ENCODE measurements around the gene KIR2DL4. TPM values are rescaled to one million over a fixed set of nuclear protein-coding genes. Genes with fewer than 3 reads are reported as not detected.
"Not testable (repeated sequence)": the region's sequence is repeated elsewhere in the genome, so short reads cannot be mapped to it uniquely, and the experiment has no call there.

The KIR2DL4 gene
- total and polyA plus RNA-seq, 2 experiments from 2014 or later = not detected

GRCh38 chr19:54771018-54771960 lies 32.1 kb upstream of the KIR2DL4 start:
- H3F3A ChIP-seq (ENCODE audit: insufficient read depth); H3K4me3 ChIP-seq; H3K36me3 ChIP-seq (ENCODE audit: low read depth); in situ Hi-C loops (cut with MboI); H4K20me1 ChIP-seq (ENCODE audit: insufficient read depth); H3K4me2 ChIP-seq (ENCODE audit: unreplicated experiment); H3K79me2 ChIP-seq (ENCODE audit: insufficient read depth); H3K9ac ChIP-seq; H3K27me3 ChIP-seq (replicated peaks; ENCODE audit: insufficient read depth); H2AFZ ChIP-seq; H3K9me2 ChIP-seq (ENCODE audit: insufficient read depth); H3K4me1 ChIP-seq (ENCODE audit: insufficient read depth); DNase-seq; H3K9me3 ChIP-seq (ENCODE audit: low read depth); H3K27ac ChIP-seq: not testable (repeated sequence)
- WGBS, 2 experiments (ENCODE audit: low coverage in 1 of 2, low lambda C conversion rate in 2 of 2, missing lambda C conversion rate in 2 of 2) = 25 to 29% methylated on average over 14 of the region's 15 CpGs

DNA sequence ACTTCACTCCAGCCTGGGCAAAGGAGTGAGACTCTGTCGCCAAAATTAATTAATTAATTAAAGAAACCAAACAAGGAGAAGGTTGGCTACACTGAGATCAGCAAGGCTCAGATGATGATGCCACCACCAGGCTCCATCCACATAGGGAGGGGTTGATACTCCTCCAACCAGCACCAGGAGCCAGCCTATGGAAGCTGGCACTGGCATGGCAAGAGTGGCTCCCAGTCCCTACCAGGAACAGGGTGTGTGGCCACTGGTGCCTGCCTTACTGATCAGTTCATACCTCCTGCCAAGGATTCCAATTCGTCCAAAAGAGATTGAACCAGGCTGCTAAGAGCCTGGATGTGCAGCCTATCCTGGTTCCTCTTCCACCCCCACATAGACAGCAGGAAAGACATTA lies 30.7 kb upstream of the KIR2DL4 start:
- H3K4me1 ChIP-seq (ENCODE audit: insufficient read depth); H3K4me2 ChIP-seq (ENCODE audit: unreplicated experiment); H3K9me2 ChIP-seq (ENCODE audit: insufficient read depth); H3K9ac ChIP-seq; DNase-seq; H3K27me3 ChIP-seq (replicated peaks; ENCODE audit: insufficient read depth); H3K27ac ChIP-seq; in situ Hi-C loops (cut with MboI); H3K79me2 ChIP-seq (ENCODE audit: insufficient read depth); H2AFZ ChIP-seq; H3K9me3 ChIP-seq (ENCODE audit: low read depth); H3K4me3 ChIP-seq; H4K20me1 ChIP-seq (ENCODE audit: insufficient read depth); H3F3A ChIP-seq (ENCODE audit: insufficient read depth); H3K36me3 ChIP-seq (ENCODE audit: low read depth): not testable (repeated sequence)
- 4 to 11% methylated on average over 2 of the region's 2 CpGs for WGBS, 2 experiments (ENCODE audit: low coverage in 1 of 2, low lambda C conversion rate in 2 of 2, missing lambda C conversion rate in 2 of 2)

DNA sequence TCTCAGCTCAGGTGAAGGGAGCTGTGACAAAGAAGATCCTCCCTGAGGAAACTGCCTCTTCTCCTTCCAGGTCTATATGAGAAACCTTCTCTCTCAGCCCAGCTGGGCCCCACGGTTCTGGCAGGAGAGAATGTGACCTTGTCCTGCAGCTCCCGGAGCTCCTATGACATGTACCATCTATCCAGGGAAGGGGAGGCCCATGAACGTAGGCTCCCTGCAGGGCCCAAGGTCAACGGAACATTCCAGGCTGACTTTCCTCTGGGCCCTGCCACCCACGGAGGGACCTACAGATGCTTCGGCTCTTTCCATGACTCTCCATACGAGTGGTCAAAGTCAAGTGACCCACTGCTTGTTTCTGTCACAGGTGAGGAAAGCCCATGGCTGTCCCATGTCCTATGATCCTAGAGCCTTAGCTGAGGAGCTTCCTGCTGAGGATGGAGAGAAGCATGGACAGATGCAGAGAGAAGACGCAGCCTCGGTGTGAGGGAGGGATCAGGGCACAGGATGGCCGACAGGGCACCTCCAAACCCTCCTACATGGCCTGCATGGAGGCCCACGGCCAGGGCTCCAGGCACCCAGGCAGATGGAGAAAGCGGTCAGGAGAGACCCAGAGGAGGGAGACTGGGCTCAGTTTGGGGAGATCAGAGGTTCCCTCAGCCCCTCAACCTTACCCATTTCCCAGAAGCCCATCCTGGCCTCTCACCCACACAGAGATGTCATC lies 28.2 kb upstream of the KIR2DL4 start:
- H3K27me3 ChIP-seq (replicated peaks; ENCODE audit: insufficient read depth); H3K9ac ChIP-seq; H3K9me2 ChIP-seq (ENCODE audit: insufficient read depth); H2AFZ ChIP-seq; H3K36me3 ChIP-seq (ENCODE audit: low read depth); H3K4me1 ChIP-seq (ENCODE audit: insufficient read depth); in situ Hi-C loops (cut with MboI); H3K27ac ChIP-seq; DNase-seq; H3K9me3 ChIP-seq (ENCODE audit: low read depth); H3K79me2 ChIP-seq (ENCODE audit: insufficient read depth); H4K20me1 ChIP-seq (ENCODE audit: insufficient read depth); H3F3A ChIP-seq (ENCODE audit: insufficient read depth); H3K4me3 ChIP-seq; H3K4me2 ChIP-seq (ENCODE audit: unreplicated experiment): not testable (repeated sequence)
- 22 to 24% methylated on average over 12 of the region's 12 CpGs for WGBS, 2 experiments (ENCODE audit: low coverage in 1 of 2, low lambda C conversion rate in 2 of 2, missing lambda C conversion rate in 2 of 2)

- H3K4me2 ChIP-seq (ENCODE audit: unreplicated experiment); H4K20me1 ChIP-seq (ENCODE audit: insufficient read depth); H2AFZ ChIP-seq; H3K36me3 ChIP-seq (ENCODE audit: low read depth); H3K27ac ChIP-seq; H3K9ac ChIP-seq; H3K27me3 ChIP-seq (replicated peaks; ENCODE audit: insufficient read depth); in situ Hi-C loops (cut with MboI); H3K4me3 ChIP-seq; H3F3A ChIP-seq (ENCODE audit: insufficient read depth); H3K9me2 ChIP-seq (ENCODE audit: insufficient read depth); H3K79me2 ChIP-seq (ENCODE audit: insufficient read depth); DNase-seq; H3K9me3 ChIP-seq (ENCODE audit: low read depth); H3K4me1 ChIP-seq (ENCODE audit: insufficient read depth): not testable (repeated sequence)
- WGBS, 2 experiments (ENCODE audit: low coverage in 1 of 2, low lambda C conversion rate in 2 of 2, missing lambda C conversion rate in 2 of 2) = 47 to 49% methylated on average over 8 of the region's 8 CpGs
Measured at GRCh38 chr19:54775830-54776229, 27.6 kb upstream of the KIR2DL4 start.

DNA sequence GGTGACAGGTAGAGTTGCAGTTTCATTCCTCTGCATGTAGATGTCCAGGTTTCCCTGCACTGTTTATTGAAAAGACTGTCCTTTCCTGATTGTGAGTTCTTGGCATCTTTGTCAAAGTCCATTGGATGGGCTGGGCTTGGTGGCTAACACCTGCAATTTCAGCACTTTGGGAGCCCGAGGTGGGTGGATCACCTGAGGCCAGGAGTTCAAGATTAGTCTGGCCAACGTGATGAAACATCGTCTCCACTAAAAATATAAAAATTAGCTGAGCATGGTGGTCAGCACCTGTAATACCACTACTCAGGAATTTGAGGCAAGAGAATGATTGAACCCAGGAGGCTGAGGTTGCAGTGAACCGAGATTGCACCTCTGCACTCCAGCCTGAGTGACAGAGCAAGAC lies 25.6 kb upstream of the KIR2DL4 start:
- WGBS, 2 experiments (ENCODE audit: low coverage in 1 of 2, low lambda C conversion rate in 2 of 2, missing lambda C conversion rate in 2 of 2) = 10 to 20% methylated on average over 4 of the region's 4 CpGs
- H4K20me1 ChIP-seq (ENCODE audit: insufficient read depth); H3K79me2 ChIP-seq (ENCODE audit: insufficient read depth); in situ Hi-C loops (cut with MboI); H3K4me1 ChIP-seq (ENCODE audit: insufficient read depth); H2AFZ ChIP-seq; H3K36me3 ChIP-seq (ENCODE audit: low read depth); H3K4me3 ChIP-seq; H3K9ac ChIP-seq; H3F3A ChIP-seq (ENCODE audit: insufficient read depth); H3K4me2 ChIP-seq (ENCODE audit: unreplicated experiment); H3K27me3 ChIP-seq (replicated peaks; ENCODE audit: insufficient read depth); H3K9me2 ChIP-seq (ENCODE audit: insufficient read depth); H3K27ac ChIP-seq; H3K9me3 ChIP-seq (ENCODE audit: low read depth); DNase-seq: not testable (repeated sequence)

DNA sequence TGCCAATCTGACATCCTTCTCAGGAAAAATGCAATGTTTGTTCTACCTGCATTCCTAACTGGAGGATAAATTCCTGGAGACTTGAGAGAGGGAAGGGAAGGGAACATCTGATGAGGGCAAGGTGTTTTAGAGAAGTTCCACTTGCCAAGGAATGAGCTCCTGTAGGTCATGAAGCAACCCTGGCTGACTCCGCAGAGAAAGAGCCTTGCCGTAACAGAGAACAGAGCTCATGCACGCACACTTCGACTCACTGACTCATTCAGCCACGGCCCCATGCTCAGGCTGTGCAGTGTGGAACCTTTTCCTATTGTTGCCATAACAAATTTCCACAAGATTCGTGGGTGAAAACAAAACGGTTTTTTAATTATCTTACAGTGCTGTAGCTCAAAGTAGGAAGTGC lies 24.5 kb upstream of the KIR2DL4 start:
- H3K9me2 ChIP-seq (ENCODE audit: insufficient read depth); H3K27me3 ChIP-seq (replicated peaks; ENCODE audit: insufficient read depth); H3K79me2 ChIP-seq (ENCODE audit: insufficient read depth); H3F3A ChIP-seq (ENCODE audit: insufficient read depth); H3K4me3 ChIP-seq; H3K4me2 ChIP-seq (ENCODE audit: unreplicated experiment); DNase-seq; in situ Hi-C loops (cut with MboI); H4K20me1 ChIP-seq (ENCODE audit: insufficient read depth); H2AFZ ChIP-seq; H3K36me3 ChIP-seq (ENCODE audit: low read depth); H3K4me1 ChIP-seq (ENCODE audit: insufficient read depth); H3K9ac ChIP-seq; H3K27ac ChIP-seq; H3K9me3 ChIP-seq (ENCODE audit: low read depth): not testable (repeated sequence)
- WGBS, 2 experiments (ENCODE audit: low coverage in 1 of 2, low lambda C conversion rate in 2 of 2, missing lambda C conversion rate in 2 of 2) = 36 to 46% methylated on average over 7 of the region's 7 CpGs

- WGBS, 2 experiments (ENCODE audit: low coverage in 1 of 2, low lambda C conversion rate in 2 of 2, missing lambda C conversion rate in 2 of 2) = 16 to 17% methylated on average over 4 of the region's 4 CpGs
Measured at GRCh38 chr19:54782916-54783315, 20.5 kb upstream of the KIR2DL4 start.

More at GRCh38 chr19:54782916-54783315, 20.5 kb upstream of the KIR2DL4 start:
- H3K4me3 ChIP-seq; H3K36me3 ChIP-seq (ENCODE audit: low read depth); H3K4me2 ChIP-seq (ENCODE audit: unreplicated experiment); in situ Hi-C loops (cut with MboI); H3K9ac ChIP-seq; H3K9me2 ChIP-seq (ENCODE audit: insufficient read depth); H3K9me3 ChIP-seq (ENCODE audit: low read depth); H2AFZ ChIP-seq; H3K79me2 ChIP-seq (ENCODE audit: insufficient read depth); H3F3A ChIP-seq (ENCODE audit: insufficient read depth); DNase-seq; H3K27ac ChIP-seq; H3K4me1 ChIP-seq (ENCODE audit: insufficient read depth); H3K27me3 ChIP-seq (replicated peaks; ENCODE audit: insufficient read depth); H4K20me1 ChIP-seq (ENCODE audit: insufficient read depth): not testable (repeated sequence)

All from GM23248 (cell line).